ENCODE measurements around the gene SYT2. TPM values are rescaled to one million over a fixed set of nuclear protein-coding genes. Genes with fewer than 3 reads are reported as not detected.
A peak's percentile ranks its signal among the peaks of the same experiment; 100 is the strongest.

Gene SYT2
- total RNA-seq, 1 experiment from 2014 or later = not detected

DNA sequence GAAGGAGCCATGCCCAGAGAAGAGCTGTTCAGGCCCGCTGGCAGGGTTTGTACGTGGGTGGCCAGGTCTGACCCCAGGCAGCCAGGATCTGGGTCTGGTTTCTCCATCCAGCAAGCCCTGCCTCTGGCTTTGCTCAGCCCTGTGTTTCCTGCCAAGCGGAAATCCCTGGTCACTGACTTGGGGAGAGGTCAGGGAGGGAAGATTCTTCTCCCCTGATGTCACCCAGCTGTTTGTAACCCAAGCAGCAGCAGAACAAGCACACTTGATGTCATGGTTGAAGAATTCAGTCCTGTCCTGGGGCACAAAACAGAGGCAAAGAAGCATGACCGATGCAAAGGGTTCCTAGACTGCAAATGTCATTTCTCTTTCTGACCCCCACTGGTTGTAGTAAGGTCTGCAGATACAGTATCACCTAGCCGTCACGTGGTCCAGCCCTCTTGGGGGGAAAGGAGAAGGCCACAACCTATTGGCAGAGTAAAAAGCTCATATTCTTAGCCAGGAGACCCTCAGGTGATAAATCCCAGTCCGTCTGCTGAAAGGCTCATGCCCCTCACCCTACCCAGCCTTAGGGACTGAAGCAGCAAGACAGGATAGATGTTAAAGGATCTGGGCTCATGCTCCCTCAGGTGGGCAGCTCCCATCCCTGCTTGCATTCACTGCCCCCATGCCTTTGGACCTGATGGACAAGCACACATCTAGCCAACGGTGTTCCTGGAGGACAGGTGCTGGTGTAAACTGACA lies 120.9 kb downstream of the SYT2 start:
- Mint-ChIP-seq H3K27ac (ENCODE audit: unreplicated experiment) (peak overlapping the region; percentile 67), H3K4me1 (ENCODE audit: low read depth, unreplicated experiment) (peaks cover 77% of the 10 kb centered on the region), H3K27me3 (ENCODE audit: unreplicated experiment) (no peaks in the 10 kb centered on the region), H3K36me3 (ENCODE audit: insufficient read depth, unreplicated experiment) (no peaks in the 10 kb centered on the region), H3K9me3 (ENCODE audit: low read depth, unreplicated experiment) (no peaks in the 10 kb centered on the region), H3K4me3 (ENCODE audit: low read depth, unreplicated experiment) (no peak overlapping the region)
- BruUV-seq (replicated peaks) = no TSS peak
- intact Hi-C loops (cut with micrococcal nuclease; ENCODE audit: unreplicated experiment) = no loop called here
- peak; percentile 80 for DNase-seq
- CTCF ChIA-PET = interaction anchor here (0.8 to 1.5 kb wide), 5 partner anchors 11 to 124 kb away, joined by 3 to 5 read pairs (median 3); no protein-coding TSS in a partner anchor
- TF ChIP-seq, protein P1, sequence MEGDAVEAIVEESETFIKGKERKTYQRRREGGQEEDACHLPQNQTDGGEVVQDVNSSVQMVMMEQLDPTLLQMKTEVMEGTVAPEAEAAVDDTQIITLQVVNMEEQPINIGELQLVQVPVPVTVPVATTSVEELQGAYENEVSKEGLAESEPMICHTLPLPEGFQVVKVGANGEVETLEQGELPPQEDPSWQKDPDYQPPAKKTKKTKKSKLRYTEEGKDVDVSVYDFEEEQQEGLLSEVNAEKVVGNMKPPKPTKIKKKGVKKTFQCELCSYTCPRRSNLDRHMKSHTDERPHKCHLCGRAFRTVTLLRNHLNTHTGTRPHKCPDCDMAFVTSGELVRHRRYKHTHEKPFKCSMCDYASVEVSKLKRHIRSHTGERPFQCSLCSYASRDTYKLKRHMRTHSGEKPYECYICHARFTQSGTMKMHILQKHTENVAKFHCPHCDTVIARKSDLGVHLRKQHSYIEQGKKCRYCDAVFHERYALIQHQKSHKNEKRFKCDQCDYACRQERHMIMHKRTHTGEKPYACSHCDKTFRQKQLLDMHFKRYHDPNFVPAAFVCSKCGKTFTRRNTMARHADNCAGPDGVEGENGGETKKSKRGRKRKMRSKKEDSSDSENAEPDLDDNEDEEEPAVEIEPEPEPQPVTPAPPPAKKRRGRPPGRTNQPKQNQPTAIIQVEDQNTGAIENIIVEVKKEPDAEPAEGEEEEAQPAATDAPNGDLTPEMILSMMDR (IDR thresholded peaks at IDR 0.05; ENCODE audit: unreplicated experiment) = no peak

DNA sequence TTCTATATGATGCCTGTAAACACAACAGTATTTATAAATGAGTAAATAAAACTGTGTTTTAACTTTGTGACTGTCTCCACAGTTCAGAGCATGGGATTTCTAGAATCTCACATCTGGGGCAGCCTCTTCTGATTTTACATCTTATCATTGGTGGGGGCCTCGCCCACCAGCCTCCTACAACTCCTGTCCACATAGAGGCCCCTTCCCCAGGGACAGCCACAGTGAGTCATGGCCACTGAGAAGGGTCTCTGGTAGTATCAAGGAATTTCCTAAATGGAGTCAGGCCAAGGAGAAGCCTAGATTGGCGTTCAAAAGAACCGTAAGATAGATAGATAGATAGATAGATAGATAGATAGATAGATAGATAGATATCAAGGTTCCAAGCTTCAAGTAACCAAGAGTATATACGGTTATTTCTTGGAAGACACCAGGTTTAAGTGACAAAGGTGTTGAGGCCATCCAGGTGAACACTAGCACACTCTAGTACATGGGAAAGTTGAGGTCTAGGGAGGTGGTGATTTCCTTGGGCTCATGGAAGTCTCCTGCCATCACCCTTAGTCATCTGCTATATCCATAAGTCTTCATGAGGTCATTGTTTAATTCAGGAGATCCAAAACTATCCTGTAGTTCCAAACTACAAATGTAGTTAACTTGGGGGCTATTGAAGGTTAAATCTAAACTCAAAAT lies 121.6 kb downstream of the SYT2 start:
- DNase-seq = no peak
- BruUV-seq (replicated peaks) = no TSS peak
- H3K27ac Mint-ChIP-seq (ENCODE audit: unreplicated experiment) = peak overlapping the region; percentile 67
- H3K9me3 Mint-ChIP-seq (ENCODE audit: low read depth, unreplicated experiment) = no peaks in the 10 kb centered on the region
- peaks cover 70% of the 10 kb centered on the region for H3K4me1 Mint-ChIP-seq (ENCODE audit: low read depth, unreplicated experiment)
- no peak overlapping the region for H3K4me3 Mint-ChIP-seq (ENCODE audit: low read depth, unreplicated experiment)
- CTCF ChIA-PET = interaction anchor here (0.8 to 1.5 kb wide), 5 partner anchors 11 to 123 kb away, joined by 3 to 5 read pairs (median 3); no protein-coding TSS in a partner anchor
- H3K36me3 Mint-ChIP-seq (ENCODE audit: insufficient read depth, unreplicated experiment) = no peaks in the 10 kb centered on the region
- no peaks in the 10 kb centered on the region for H3K27me3 Mint-ChIP-seq (ENCODE audit: unreplicated experiment)
- TF ChIP-seq, protein P1 (IDR thresholded peaks at IDR 0.05; ENCODE audit: unreplicated experiment) = no peak
- intact Hi-C loops (cut with micrococcal nuclease; ENCODE audit: unreplicated experiment) = no loop called here

DNA sequence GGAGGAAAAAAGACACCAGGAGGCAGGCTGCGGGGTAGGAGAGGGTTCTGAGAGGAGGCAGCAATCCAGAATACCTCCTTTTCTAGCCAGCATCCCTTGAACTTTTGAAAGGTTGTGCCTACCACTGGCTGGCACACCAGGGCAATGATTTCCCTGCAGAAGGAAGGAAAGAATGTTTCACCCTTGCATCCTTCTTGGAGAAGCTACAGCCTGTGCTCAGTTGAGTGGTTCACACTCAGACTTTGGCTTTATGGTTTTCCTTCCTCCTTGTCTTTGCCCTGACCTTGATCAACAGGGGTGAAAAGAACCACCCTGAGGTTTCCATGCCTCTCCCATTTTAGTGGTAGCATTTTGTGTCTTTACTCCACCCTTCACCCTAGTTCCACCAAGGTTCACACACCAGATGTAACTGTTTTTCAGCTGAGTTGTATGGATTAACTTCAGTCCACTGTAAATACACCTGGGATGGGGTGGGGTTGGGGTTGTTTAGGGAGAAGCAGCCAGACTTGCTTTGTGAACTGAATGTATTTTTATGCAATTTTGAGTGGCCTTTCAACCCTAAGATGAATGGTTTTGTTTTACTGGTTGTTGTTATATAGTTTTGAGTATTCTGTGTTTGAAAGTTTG lies 122.3 kb downstream of the SYT2 start:
- Mint-ChIP-seq H3K4me1 (ENCODE audit: low read depth, unreplicated experiment) (peaks cover 66% of the 10 kb centered on the region), H3K4me3 (ENCODE audit: low read depth, unreplicated experiment) (no peak overlapping the region), H3K27ac (ENCODE audit: unreplicated experiment) (peak overlapping the region; percentile 67), H3K9me3 (ENCODE audit: low read depth, unreplicated experiment) (no peaks in the 10 kb centered on the region), H3K36me3 (ENCODE audit: insufficient read depth, unreplicated experiment) (no peaks in the 10 kb centered on the region), H3K27me3 (ENCODE audit: unreplicated experiment) (no peaks in the 10 kb centered on the region)
- intact Hi-C loops (cut with micrococcal nuclease; ENCODE audit: unreplicated experiment) = no loop called here
- DNase-seq = no peak
- TF ChIP-seq, protein P1 (IDR thresholded peaks at IDR 0.05; ENCODE audit: unreplicated experiment) = no peak
- no TSS peak for BruUV-seq (replicated peaks)
- CTCF ChIA-PET = interaction anchor here (0.6 to 2.5 kb wide), 3 partner anchors 14 to 132 kb away, joined by 3 to 7 read pairs (median 3); no protein-coding TSS in a partner anchor

DNA sequence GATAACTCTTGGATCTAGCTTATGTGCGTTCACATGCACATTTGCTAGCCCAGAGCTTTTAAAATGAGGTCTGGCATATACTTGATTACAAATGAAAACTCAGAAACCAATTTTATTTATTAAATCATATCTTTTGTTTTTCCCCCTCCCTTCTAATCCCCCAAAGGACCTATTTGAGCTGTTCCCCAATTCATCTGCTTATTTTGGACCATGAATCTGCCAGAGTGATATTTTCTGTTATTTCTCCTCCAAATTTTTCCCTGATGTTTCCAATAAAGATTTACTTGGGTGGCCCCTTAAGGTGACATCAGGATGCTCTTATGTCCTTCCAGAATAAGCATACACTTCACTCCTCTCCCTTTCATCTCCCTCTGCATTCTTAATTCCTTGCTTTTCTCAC lies 123.4 kb downstream of the SYT2 start:
- Mint-ChIP-seq H3K27ac (ENCODE audit: unreplicated experiment) (peak overlapping the region; percentile 27), H3K4me3 (ENCODE audit: low read depth, unreplicated experiment) (no peak overlapping the region), H3K36me3 (ENCODE audit: insufficient read depth, unreplicated experiment) (no peaks in the 10 kb centered on the region), H3K9me3 (ENCODE audit: low read depth, unreplicated experiment) (no peaks in the 10 kb centered on the region), H3K27me3 (ENCODE audit: unreplicated experiment) (no peaks in the 10 kb centered on the region), H3K4me1 (ENCODE audit: low read depth, unreplicated experiment) (peaks cover 65% of the 10 kb centered on the region)
- TF ChIP-seq, protein P1 (IDR thresholded peaks at IDR 0.05; ENCODE audit: unreplicated experiment) = no peak
- DNase-seq = no peak
- intact Hi-C loops (cut with micrococcal nuclease; ENCODE audit: unreplicated experiment) = no loop called here
- no TSS peak for BruUV-seq (replicated peaks)
- CTCF ChIA-PET = interaction anchor here (0.9 to 2.5 kb wide), 8 partner anchors 9 to 133 kb away, joined by 3 to 13 read pairs (median 4); no protein-coding TSS in a partner anchor

Data from Calu3 (cell line).